Natural killer cell (primary cell): ENCODE data around the gene TEAD3. TPM values are rescaled to one million over a fixed set of nuclear protein-coding genes. Genes with fewer than 3 reads are reported as not detected.

Experiments used
- ATAC-seq, 3 donors: fragments of 150-1000 bp in 2 of 3; fragments of 200-7000 bp in 1 of 3; cut with Tn5 transposase; 1 replicate in 1 of 3; 2 replicates in 2 of 3; pipeline ENCODE4 v1.10.0; 2021; ENCODE audit warnings: mild to moderate bottlenecking in 2 of 3, moderate library complexity in 2 of 3
- DNase-seq, 2 donors: peaks; one replicate each; pipeline versions ENCODE4 v3.0.0 to v3.0.0-alpha.2; 2013 to 2021; ENCODE audit warnings: mixed read lengths in 1 of 2
- H3K27ac ChIP-seq: one replicate; pipeline ENCODE4 v1.5.1; 2013; ENCODE audit warnings: mild to moderate bottlenecking, low read length
- H3K27me3 ChIP-seq: one replicate; pipeline ENCODE4 v1.6.1; 2013; ENCODE audit warnings: low read length; ENCODE audit not compliant: control insufficient read depth, insufficient read depth
- H3K36me3 ChIP-seq: one replicate; pipeline ENCODE4 v1.6.1; 2013; ENCODE audit warnings: low read length; ENCODE audit not compliant: control insufficient read depth, insufficient read depth
- H3K4me1 ChIP-seq: one replicate; pipeline ENCODE4 v1.6.1; 2013; ENCODE audit warnings: low read length; ENCODE audit not compliant: control insufficient read depth, insufficient read depth
- H3K4me3 ChIP-seq: one replicate; pipeline ENCODE4 v1.5.1; 2013; ENCODE audit warnings: low read length
- H3K9me3 ChIP-seq: one replicate; pipeline ENCODE4 v1.6.1; 2013; ENCODE audit warnings: low read length; ENCODE audit not compliant: control insufficient read depth, insufficient read depth
- H3K27ac Mint-ChIP-seq, 2 donors: one replicate each; pipeline ENCODE4 v1.8.0; 2022; ENCODE audit warnings: mild to moderate bottlenecking in 2 of 2, mixed read lengths in 2 of 2, moderate library complexity in 1 of 2
- H3K27me3 Mint-ChIP-seq, 2 donors: one replicate each; pipeline ENCODE4 v1.8.0; 2022; ENCODE audit warnings: low read depth in 2 of 2, mixed read lengths in 2 of 2
- H3K36me3 Mint-ChIP-seq: one replicate; pipeline ENCODE4 v1.8.0; 2022; ENCODE audit warnings: mixed read lengths
- H3K4me1 Mint-ChIP-seq, 2 donors: one replicate each; pipeline ENCODE4 v1.8.0; 2022; ENCODE audit warnings: mixed read lengths in 2 of 2
- H3K4me3 Mint-ChIP-seq: one replicate; pipeline ENCODE4 v1.8.0; 2022; ENCODE audit warnings: mild to moderate bottlenecking, moderate library complexity, mixed read lengths
- H3K9me3 Mint-ChIP-seq, 2 donors: one replicate each; pipeline ENCODE4 v1.8.0; 2022; ENCODE audit warnings: mixed read lengths in 2 of 2
- WGBS: methylation state at CpG from one replicate; pipeline ENCODE4 v1.1.7; 2013; ENCODE audit warnings: missing lambda C conversion rate; ENCODE audit not compliant: insufficient coverage; 5-methylcytosine and 5-hydroxymethylcytosine counted together
- intact Hi-C: fragments of 100-400 bp; cut with micrococcal nuclease; formaldehyde crosslinking; loops from one replicate; pipeline ENCODE4 v1.14.2; 2022
- total RNA-seq, 4 donors: library from RNA; stranded (reverse); fragments of 120-200 nt in 1 of 4; gene quantifications; one replicate each; pipeline versions ENCODE4 v1.2.3 to v1.2.4, GENCODE V29; 2013 to 2022
- TF ChIP-seq, protein P1 (sequence below): fragments of 200-600 bp; IDR thresholded peaks from one replicate; pipeline ENCODE4 v1.8.0; 2022; ENCODE audit warnings: antibody characterized with exemption

Gene TEAD3
- total RNA-seq, 3 donors from 2014 or later (not counting 1 experiment from before 2014, with no cell fraction given), result 0.39 TPM; not detected in 2

DNA sequence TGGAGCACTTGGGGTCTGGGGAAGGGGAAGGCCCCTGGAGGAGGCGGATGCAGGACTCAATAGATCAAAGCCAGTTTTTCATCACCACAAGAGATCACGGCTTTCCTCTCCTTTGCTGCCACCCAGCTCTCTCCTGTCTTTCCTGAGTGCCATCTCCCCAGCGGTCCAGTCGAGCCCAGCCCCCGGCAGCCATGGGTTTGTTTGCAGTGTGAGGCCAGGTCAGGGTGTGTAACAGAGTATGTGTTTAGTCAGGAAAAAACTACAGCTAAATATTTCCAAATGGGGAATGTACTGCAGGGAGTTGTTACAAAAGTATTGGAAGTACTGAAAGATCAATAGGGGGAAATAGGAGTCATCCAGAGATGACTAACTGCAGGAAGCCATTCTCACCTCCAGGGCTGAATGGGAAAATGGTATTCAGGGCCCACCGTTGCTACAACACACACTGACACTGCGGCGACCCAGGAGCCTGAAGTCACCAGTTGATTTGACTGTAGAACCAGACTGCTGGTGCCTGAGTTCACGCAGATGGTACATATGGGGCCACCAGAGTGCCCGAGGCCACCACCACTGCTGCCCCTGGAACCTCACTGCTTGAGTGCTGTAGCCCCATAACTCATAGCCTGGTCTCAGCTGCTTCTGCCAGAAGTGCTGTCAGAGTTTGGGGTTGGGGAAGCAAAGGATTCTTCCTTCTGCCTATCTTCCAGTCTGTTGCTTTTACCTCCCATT lies 68.3 kb downstream of the TEAD3 start:
- Mint-ChIP-seq H3K4me3 (no peak overlapping the region), H3K36me3 (peaks cover 15% of the 10 kb centered on the region), H3K27me3 (no peaks in the 10 kb centered on the region), H3K27ac (no peak overlapping the region), H3K9me3 (peaks cover 0 to 6% of the 10 kb centered on the region in 2 donors), H3K4me1 (no peaks in the 10 kb centered on the region)
- H3K9me3 ChIP-seq, result peaks cover 20% of the 10 kb centered on the region
- ATAC-seq (no peak), DNase-seq (no peak)
- no peaks in the 10 kb centered on the region for H3K4me1 ChIP-seq
- 97% methylated on average over 8 of the region's 10 CpGs for WGBS
- H3K36me3 ChIP-seq, result peaks cover 22% of the 10 kb centered on the region
- no peak overlapping the region for H3K27ac ChIP-seq
- intact Hi-C loops, result no loop called here
- H3K27me3 ChIP-seq, result no peaks in the 10 kb centered on the region
- H3K4me3 ChIP-seq, result no peak overlapping the region
- TF ChIP-seq, protein P1, sequence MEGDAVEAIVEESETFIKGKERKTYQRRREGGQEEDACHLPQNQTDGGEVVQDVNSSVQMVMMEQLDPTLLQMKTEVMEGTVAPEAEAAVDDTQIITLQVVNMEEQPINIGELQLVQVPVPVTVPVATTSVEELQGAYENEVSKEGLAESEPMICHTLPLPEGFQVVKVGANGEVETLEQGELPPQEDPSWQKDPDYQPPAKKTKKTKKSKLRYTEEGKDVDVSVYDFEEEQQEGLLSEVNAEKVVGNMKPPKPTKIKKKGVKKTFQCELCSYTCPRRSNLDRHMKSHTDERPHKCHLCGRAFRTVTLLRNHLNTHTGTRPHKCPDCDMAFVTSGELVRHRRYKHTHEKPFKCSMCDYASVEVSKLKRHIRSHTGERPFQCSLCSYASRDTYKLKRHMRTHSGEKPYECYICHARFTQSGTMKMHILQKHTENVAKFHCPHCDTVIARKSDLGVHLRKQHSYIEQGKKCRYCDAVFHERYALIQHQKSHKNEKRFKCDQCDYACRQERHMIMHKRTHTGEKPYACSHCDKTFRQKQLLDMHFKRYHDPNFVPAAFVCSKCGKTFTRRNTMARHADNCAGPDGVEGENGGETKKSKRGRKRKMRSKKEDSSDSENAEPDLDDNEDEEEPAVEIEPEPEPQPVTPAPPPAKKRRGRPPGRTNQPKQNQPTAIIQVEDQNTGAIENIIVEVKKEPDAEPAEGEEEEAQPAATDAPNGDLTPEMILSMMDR, result no peak

DNA sequence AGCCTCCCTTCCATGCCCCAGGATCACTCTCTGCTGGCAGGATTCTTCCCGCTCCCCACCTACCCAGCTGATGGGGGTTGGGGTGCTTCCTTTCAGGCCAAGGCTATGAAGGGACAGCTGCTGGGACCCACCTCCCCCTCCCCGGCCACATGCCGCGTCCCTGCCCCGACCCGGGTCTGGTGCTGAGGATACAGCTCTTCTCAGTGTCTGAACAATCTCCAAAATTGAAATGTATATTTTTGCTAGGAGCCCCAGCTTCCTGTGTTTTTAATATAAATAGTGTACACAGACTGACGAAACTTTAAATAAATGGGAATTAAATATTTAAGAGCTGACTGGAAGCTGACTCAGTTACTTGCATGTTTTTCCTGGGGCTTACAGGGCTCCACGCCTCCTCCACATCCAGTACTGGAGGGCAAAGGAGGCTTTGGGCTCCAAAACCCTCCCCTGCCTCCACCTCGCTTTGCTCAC lies 69.0 kb downstream of the TEAD3 start:
- Histone ChIP-seq H3K9me3 (peaks cover 20% of the 10 kb centered on the region), H3K4me1 (no peaks in the 10 kb centered on the region), H3K27me3 (no peaks in the 10 kb centered on the region), H3K36me3 (peaks cover 22% of the 10 kb centered on the region), H3K4me3 (no peak overlapping the region), H3K27ac (no peak overlapping the region)
- Mint-ChIP-seq H3K4me1 (no peaks in the 10 kb centered on the region), H3K27me3 (no peaks in the 10 kb centered on the region), H3K27ac (no peak overlapping the region), H3K9me3 (peaks cover 0 to 6% of the 10 kb centered on the region in 2 donors), H3K4me3 (no peak overlapping the region), H3K36me3 (peaks cover 15% of the 10 kb centered on the region)
- no peak for ATAC-seq
- intact Hi-C loops, result no loop called here
- TF ChIP-seq, protein P1, result no peak
- no peak for DNase-seq
- 94% methylated on average over 9 of the region's 9 CpGs for WGBS

DNA sequence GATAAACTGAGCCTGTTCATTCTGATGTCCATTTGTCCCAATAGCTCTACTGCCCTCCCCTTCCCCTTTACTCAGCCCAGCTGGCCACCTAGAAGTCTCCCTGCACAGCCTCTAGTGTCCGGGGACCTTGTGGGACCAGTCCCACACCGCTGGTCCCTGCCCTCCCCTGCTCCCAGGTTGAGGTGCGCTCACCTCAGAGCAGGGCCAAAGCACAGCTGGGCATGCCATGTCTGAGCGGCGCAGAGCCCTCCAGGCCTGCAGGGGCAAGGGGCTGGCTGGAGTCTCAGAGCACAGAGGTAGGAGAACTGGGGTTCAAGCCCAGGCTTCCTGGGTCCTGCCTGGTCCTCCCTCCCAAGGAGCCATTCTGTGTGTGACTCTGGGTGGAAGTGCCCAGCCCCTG lies 69.4 kb downstream of the TEAD3 start:
- H3K4me1 ChIP-seq, result no peaks in the 10 kb centered on the region
- peaks cover 23% of the 10 kb centered on the region for H3K36me3 ChIP-seq
- H3K9me3 Mint-ChIP-seq, result peaks cover 0 to 6% of the 10 kb centered on the region in 2 donors
- TF ChIP-seq, protein P1, result no peak
- H3K27me3 ChIP-seq, result no peaks in the 10 kb centered on the region
- no peak for DNase-seq
- WGBS, result 98% methylated on average over 5 of the region's 5 CpGs
- H3K36me3 Mint-ChIP-seq, result peaks cover 15% of the 10 kb centered on the region
- peaks cover 20% of the 10 kb centered on the region for H3K9me3 ChIP-seq
- no peak overlapping the region for H3K4me3 Mint-ChIP-seq
- H3K4me3 ChIP-seq, result no peak overlapping the region
- H3K4me1 Mint-ChIP-seq, result no peaks in the 10 kb centered on the region
- ATAC-seq, result no peak
- H3K27me3 Mint-ChIP-seq, result no peaks in the 10 kb centered on the region
- H3K27ac Mint-ChIP-seq, result no peak overlapping the region
- no peak overlapping the region for H3K27ac ChIP-seq
- intact Hi-C loops, result no loop called here

DNA sequence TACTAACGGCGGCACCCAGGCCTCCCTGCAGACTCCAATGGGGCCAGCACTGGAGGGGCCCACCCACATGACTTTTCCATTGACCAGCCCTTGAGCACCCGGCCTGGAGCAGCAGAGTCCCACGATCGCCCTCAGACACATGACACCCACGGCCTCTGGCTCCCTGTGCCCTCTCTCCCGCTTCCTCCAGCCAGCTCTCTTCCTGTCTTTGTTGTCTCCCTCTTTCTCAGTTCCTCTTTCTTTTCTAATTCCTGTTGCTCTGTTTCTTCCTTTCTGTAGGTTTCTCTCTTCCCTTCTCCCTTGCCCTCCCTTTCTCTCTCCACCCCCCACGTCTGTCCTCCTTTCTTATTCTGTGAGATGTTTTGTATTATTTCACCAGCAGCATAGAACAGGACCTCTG lies 70.8 kb downstream of the TEAD3 start:
- peaks cover 32% of the 10 kb centered on the region for H3K36me3 ChIP-seq
- no peaks in the 10 kb centered on the region for H3K4me1 ChIP-seq
- H3K4me3 ChIP-seq, result no peak overlapping the region
- no peaks in the 10 kb centered on the region for H3K27me3 ChIP-seq
- peaks cover 20% of the 10 kb centered on the region for H3K9me3 ChIP-seq
- Mint-ChIP-seq H3K27me3 (no peaks in the 10 kb centered on the region), H3K27ac (no peak overlapping the region), H3K9me3 (peaks cover 0 to 6% of the 10 kb centered on the region in 2 donors), H3K4me1 (no peaks in the 10 kb centered on the region), H3K36me3 (peaks cover 15% of the 10 kb centered on the region), H3K4me3 (no peak overlapping the region)
- no peak overlapping the region for H3K27ac ChIP-seq
- TF ChIP-seq, protein P1, result no peak
- DNase-seq (no peak), ATAC-seq (no peak)
- intact Hi-C loops, result no loop called here
- WGBS, result 55% methylated on average over 7 of the region's 8 CpGs
